Measurements from ENCODE around the gene KEL.

KEL gene

GRCh38 chr7:142960955-142961512 is 1.1 kb downstream of the KEL start:
- DNase-seq: no peak

GRCh38 chr7:142959202-142959601 is 3.0 kb downstream of the KEL start:
- DNase-seq: no peak

GRCh38 chr7:142957723-142958122 is 4.4 kb downstream of the KEL start:
- no peak for DNase-seq

- no peak for DNase-seq
Observed at GRCh38 chr7:142956951-142957623, 5.1 kb downstream of the KEL start.

- no peak for DNase-seq
Observed at GRCh38 chr7:142954680-142955268, 7.4 kb downstream of the KEL start.

DNA sequence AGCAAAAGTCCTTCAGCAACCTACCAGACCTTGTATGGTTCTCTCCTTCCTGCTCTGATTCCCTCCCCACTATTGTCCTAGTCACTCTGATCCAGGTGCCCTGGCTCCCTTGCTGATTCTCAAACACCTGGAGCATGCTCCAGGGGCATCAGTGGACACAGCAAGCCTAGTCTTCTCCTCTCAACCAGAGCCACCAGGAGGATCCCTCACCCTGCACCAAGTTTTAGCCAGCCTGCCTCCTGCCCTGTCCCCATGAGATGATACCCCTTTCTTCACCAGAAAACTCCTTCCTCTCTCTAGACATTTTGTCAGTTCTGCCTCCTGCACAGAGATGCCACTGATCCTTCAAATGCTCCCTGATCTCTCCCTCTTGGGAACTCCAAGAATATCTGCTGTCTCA is 11.9 kb downstream of the KEL start:
- no peak for DNase-seq

GRCh38 chr7:142948603-142949002 is 13.6 kb downstream of the KEL start:
- no peak for DNase-seq

DNA sequence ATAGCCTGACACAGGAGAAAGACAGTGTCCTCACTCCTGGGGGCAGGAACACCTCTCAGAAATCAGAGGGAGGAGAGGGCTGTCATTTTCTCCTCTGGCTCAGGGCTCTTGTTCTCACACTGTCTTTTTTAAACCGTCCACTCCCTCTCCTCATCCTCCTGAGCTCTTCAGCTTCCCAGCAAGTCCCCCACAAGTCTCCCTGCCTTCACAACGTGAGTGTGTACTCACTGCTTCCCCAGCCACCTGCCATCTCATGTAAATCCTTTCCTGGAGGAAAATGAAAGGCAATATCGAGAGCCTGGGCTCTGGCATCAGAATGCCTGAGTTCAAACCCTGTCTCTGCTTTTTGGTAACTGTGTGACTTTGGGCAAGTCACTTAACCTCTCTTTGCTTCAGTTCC is 17.2 kb downstream of the KEL start:
- no peak for DNase-seq

DNA sequence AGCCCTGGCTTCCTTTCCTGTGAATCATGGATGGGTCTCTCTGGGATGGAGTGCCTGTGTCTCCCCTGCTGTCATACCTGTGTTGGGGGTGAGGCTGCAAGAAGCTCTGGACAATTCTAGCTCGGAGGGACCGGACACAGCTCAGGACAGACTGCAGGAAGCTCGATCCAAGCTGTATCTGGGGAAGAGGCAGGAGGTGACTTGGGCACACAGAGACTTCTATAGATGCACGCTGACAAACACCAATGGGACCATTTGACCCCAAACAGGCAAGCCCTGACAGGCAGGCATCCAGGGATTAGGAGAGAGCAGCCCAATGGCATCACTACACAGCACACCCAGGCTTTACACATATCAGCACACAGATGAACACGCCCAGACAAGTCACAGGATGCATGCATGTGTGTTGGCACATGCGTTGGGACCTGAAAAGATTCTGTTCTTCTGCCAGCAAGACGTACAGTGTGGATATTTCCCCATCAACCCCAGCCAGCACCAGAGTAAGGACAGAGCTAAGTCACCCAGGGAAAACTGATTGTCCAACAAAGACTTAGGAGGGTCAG is 18.4 kb downstream of the KEL start:
- DNase-seq: no peak

DNA sequence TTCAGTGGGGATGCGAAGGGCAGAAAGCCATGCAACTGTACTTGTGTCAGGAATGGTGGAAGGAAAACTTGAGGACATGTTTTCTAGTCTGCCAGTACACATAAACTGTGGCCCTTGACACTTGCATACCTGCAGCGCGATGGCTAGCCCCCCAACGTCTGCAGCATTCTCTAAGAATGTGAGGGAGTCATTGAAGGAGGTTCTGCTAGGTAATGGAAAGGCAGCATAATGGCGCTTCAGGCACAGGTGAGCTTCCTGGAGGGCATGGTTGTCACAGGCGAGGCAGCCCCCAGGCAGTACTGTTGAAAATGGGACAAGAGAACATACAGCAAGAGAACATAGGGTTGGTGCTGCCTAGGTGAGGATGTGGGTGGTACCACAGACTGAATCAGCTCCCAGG is 19.4 kb downstream of the KEL start:
- DNase-seq: no peak

DNA sequence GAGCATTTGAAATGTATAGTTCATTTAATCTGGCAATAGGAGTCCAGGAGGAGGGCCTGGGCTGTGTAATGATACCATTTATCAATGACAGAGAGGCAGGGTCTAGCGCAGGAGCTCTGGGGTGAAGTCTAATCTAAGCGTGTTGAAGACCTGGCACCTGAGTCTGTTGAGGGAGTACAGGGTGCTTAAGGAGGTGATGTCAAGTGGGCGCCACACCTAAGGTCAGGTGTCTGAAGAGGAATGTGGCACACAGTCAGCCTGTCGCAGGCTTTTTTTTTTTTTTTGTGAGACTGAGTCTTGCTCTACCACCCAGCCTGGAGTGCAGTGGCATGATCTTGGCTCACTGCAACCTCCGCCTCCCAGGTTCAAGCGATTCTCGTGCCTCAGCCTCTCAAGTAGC is 20.6 kb downstream of the KEL start:
- DNase-seq: no peak

DNA sequence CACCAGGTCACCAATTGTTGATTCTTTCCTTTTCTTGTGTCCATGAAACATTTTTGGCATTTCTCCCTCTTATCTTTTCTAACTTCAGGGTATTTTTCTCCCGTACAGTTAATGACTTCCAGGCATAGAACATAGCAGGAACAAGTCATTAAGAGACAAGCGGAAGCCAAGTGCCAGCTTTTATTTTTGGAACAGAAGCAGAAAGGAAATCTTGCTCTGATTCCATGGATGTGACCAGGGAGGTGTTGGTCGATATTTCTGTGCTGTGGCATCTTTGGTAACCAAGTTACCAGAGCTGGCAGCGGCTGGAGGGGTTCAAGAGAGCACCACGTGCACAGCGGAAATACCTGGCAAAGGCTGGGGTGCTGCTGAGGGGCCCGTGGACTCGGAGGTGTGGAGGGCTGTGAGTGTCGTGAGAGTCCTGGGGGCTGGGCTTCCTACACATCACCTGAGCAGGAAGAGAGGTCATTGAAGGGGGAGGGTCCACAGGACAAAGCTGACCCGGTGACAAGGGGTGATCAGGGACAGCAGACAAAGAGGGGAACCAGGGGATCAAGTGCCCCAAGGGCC is 21.1 kb downstream of the KEL start:
- DNase-seq: no peak

GRCh38 chr7:142939226-142939910 is 22.8 kb downstream of the KEL start, which contains the start of gene LLCFC1:
Gene LLCFC1, plus strand, starts transcription at chr7:142939484. Its CDS starts 138 bp downstream, at chr7:142939622.
- DNase-seq: no peak

DNA sequence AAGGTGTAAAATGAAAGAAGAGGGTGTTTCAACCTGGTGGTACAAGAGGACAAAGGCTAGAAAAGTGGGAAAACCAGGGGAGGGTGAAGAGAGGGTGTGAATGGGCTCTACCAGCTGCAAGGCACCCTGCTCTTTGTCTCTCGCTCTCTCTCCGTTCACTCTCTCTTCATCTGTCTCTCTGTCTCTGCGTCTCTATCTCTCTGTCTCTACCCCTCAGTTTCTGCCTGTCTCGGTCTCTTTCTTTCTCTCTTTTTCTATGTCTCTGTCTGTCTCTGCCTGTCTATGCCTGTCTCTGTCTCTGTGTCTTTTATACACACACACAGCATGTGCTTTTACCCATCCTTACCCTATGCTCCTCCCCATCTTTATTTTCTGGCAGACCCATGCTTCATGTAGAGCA is 23.6 kb downstream of the KEL start:
- no peak for DNase-seq

- no peak for DNase-seq
Observed at GRCh38 chr7:142935941-142936565, 26.1 kb downstream of the KEL start.

DNA sequence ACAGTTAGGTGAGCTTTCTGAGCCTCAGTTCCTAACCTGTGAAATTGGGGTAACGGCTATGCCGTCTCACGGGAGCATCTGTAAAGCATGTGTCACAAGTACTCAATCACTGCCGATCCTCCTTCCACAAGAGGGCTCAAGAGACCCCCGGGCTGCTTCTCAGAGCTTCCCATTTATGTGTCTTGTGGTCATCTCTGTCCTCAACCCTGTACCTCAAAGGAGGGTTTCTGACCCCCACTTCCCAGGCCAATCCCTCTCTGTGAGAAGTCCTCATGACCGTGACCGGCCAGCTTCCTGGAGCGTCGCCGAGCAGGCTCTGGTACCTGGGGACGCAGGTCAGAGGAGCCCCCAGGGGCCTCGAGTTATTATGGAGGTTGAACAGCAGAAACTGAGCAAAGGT is 28.1 kb downstream of the KEL start:
- DNase-seq: no peak

- no peak for DNase-seq
Observed at GRCh38 chr7:142933624-142934023, 28.5 kb downstream of the KEL start, which contains the start of gene TRPV5. Gene TRPV5, minus strand, starts transcription at chr7:142933746. Its CDS starts 287 bp downstream, at chr7:142933459.

DNA sequence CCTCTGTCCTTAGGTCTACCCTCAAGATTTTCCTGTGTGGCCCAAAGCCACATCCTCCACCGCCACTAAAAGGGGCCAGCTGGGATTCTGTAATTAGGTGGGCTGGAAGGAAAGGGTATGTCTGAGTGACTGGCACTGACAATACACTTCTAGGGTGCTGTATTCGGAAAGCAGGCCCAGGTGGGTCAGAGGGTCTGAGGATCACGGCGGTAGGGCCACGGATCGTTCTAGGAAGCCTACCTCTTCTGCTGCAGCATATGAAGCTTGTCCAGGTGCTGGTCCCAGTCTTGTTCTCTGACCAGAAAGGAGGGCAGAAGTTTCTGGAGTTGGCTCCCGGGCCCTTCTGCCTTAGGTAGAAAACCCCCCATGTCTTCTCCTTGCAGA is 29.1 kb downstream of the KEL start:
- no peak for DNase-seq

- DNase-seq: no peak
Observed at GRCh38 chr7:142932386-142933091, 29.6 kb downstream of the KEL start.

- no peak for DNase-seq
Observed at GRCh38 chr7:142930126-142930730, 31.9 kb downstream of the KEL start.

- DNase-seq: no peak
Observed at GRCh38 chr7:142927949-142928348, 34.2 kb downstream of the KEL start.
